Thyroid gland (tissue), 4 donors: ENCODE measurements around the gene GOLGA7B.

Source experiments
- POLR2A ChIP-seq, 2 donors: fragments of 450-650 bp; IDR thresholded peaks; one replicate each; pipeline ENCODE4 v1.6.1; 2017; ENCODE audit warnings: antibody characterized with exemption in 2 of 2, mild to moderate bottlenecking in 2 of 2, moderate library complexity in 1 of 2
- TF ChIP-seq, protein P1 (sequence below), 6 experiments: fragments of 200-600 bp in 3 of 6; fragments of 450-650 bp in 3 of 6; sonication (generic) in 3 of 6; IDR thresholded peaks; one replicate each; pipeline ENCODE4 v1.5.1; 2016 to 2019; ENCODE audit warnings: antibody characterized with exemption in 6 of 6, mild to moderate bottlenecking in 2 of 6, inconsistent platforms in 1 of 6, moderate library complexity in 1 of 6

DNA sequence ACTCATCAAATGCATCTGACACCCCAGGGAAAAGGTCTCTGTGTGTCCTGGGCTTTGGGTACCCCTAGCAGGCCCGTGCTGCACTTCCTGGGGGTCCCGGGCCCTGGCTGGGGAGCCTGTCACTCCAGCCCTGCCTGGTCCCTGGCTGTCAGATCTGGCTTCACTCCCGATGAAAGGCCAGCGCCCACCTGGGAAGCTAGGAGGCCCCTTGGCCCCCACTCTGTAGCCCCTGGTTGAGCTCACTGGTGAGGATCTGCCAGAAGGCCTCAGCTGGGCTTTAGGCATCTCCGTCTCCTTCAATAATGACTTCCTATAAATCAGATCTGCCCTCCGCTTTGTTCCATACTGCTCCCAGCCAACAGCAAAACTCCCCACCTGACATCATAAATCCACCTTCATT is 64.0 kb downstream of the GOLGA7B start:
- TF ChIP-seq, protein P1, sequence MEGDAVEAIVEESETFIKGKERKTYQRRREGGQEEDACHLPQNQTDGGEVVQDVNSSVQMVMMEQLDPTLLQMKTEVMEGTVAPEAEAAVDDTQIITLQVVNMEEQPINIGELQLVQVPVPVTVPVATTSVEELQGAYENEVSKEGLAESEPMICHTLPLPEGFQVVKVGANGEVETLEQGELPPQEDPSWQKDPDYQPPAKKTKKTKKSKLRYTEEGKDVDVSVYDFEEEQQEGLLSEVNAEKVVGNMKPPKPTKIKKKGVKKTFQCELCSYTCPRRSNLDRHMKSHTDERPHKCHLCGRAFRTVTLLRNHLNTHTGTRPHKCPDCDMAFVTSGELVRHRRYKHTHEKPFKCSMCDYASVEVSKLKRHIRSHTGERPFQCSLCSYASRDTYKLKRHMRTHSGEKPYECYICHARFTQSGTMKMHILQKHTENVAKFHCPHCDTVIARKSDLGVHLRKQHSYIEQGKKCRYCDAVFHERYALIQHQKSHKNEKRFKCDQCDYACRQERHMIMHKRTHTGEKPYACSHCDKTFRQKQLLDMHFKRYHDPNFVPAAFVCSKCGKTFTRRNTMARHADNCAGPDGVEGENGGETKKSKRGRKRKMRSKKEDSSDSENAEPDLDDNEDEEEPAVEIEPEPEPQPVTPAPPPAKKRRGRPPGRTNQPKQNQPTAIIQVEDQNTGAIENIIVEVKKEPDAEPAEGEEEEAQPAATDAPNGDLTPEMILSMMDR (IDR thresholded peaks at IDR 0.05) = no peak
- no peak for TF ChIP-seq POLR2A (IDR thresholded peaks at IDR 0.05)
